GM04503 (cell line): Measurements from ENCODE around the gene LHX5.
"Not testable (repeated sequence)": the region's sequence is repeated elsewhere in the genome, so short reads cannot be mapped to it uniquely, and the experiment has no call there.

Source experiments
- DNase-seq: peaks from one replicate; pipeline ENCODE4 v3.0.0-alpha.2; 2012; ENCODE audit warnings: low read depth

Gene LHX5

DNA sequence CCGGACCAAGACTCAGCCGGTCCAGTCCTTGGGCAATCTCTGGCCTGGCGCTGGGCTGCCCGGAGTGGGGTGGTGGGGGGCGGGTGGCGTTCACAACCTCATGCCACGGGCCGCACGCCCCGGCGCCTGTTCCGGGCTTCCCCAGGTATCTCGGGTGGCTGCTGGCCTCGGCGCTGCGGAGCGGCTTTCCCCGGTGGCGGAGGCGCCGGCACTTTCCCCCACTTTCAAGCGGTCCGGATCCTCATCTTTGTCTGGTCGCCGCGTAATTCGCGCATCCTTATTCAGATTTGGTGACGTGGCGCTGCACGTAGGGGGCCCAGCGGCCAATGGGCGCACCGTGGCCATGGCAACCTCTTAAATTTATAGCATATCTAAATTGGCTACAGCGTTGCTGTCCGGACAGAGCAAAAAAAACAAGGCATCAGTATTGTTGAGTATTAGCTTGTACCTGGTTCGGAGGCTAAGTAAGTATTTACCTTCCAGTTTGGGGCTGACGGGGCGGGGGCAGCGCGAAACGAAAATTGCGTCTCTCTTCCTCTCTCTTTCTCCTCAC lies at the start of gene LHX5:
TSS of gene LHX5 (minus strand) at position 253 of the 553 bp plus-strand sequence. CDS start 373 bp downstream, outside the sequence.
- DNase-seq = no peak

DNA sequence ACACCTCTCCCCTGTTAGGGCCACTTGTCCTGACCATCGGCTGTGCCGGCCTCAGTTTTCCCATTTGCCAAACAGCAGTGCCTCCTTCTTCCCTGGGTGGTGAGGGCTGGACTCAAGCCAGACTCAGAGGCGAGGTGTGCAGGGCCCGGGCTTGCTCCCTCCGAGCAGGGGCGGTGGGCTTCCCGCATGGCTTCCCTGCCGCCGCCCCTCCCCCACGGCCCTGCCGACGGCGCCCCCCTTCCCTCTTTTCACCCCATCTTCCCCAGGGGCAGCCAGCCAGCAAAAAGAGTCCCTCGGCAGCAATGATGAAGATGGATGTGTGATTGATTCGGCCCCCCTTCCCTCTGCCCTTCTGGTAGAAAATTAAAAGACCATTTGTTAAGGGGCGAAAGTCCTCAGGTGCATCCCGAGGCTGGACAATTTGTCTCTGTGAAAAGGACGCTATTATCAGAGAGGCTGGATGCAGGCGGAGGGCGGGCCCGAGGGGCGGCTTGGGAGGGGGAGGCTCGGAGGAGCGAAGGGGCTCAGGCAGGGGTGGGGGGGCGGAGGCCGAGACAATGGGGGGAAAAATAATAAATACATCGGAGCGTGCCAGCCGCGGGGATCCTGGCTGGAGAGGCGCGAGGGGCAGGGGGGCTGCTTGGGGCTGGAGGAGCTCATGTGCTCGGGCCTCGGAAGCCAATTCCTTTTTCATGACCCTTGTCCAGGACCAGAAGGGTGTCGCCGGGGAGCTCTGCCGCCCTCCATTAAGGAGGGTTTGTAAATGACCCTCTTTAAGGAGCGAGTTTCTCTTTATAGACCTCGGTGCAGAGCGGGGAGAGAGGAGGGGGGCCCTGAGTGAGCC lies 48.0 kb upstream of the LHX5 start:
- DNase-seq = no peak

DNA sequence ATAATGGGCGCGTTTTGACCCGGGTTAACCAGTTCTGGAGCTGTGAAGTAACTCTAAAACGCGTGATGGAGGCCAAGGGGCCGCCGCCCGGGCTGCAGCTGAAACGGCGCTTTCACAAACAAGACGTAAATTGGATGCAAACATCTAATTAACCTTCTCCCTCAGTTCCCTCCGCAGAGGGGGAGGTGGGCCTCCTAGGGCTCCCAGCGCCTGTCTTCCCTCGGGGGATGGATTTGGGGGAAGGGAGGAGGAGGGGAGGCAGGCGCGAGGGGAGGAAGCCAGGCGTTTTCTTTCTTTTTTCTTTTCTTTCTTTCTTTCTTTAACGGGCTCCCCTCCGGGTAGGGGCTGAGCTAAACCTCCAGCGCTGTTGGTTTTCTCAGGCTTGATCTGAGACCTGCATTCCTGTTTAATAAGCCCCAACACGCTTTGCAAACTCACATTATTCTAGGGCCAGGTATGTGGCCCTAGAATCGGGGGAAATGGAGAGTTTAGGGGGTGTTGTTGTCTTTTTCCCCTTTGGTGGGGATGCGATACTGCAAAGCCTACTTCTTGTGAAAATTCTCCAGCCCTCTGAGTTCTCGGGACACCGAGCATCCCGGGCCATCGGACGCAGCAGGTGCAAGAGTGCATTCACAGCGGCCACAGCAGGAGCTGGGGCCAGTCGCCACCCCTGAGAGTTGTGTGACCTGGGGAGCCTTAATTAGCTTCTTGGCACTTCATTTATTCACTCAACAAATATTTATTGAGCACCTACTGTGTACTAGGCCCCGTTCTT lies 43.6 kb upstream of the LHX5 start:
- no peak for DNase-seq

DNA sequence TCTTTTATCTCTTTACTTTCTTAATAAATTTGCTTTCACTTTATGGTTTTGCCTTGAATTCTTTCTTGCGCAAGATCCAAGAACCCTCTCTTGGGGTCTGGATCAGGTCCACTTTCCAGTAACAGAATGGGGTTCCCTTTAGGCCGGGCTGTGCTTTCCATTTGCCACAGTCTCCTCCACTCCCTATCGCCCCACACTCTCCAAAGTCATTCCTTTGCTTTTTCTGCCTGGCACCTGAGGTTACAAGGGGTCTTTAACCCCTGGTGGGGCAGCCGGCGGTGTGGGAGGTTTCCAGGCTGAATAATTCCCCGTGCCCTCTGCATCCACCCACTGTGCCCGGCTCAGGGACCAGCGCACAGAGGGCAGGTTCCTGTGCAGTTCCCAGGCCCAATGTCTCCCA lies 42.9 kb upstream of the LHX5 start:
- DNase-seq = no peak

DNA sequence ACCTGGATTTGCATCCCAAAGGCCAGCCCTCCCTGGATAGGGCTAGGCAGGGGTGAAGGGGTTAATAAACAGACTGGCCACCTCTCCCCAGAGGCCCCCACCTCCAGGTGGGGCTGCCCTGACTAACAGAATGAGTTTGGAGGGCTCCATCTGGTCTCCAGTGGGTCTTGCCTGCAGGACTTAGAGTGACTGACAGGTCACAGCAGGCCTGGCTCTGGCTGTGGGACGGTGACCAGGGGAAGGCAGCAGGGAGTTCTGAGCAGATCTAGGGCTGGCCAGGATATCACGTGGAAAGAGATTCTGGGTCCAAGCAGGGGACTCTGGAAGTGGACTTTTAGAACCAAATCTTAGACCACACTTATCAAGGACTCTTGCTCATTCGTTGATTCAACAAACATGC lies 40.9 kb upstream of the LHX5 start:
- no peak for DNase-seq

DNA sequence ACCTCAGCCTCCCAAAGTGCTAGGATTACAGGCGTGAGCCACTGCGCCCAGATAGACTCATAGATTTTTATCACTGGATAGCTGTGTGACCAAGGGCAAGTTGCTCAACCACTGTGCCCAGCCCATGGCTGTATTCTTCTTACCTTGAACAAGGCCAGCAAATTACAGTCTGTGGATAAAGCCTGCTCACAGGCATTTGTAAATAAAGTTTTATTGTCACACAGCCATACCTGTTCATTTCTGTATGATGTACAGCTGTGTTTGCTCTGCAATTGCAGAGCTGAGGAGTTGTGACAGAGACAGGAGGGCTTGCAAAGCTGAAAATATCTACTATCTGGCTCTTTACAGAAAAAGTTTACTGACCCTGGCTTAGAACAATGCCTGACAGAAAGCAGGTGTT lies 35.2 kb upstream of the LHX5 start:
- DNase-seq = no peak

DNA sequence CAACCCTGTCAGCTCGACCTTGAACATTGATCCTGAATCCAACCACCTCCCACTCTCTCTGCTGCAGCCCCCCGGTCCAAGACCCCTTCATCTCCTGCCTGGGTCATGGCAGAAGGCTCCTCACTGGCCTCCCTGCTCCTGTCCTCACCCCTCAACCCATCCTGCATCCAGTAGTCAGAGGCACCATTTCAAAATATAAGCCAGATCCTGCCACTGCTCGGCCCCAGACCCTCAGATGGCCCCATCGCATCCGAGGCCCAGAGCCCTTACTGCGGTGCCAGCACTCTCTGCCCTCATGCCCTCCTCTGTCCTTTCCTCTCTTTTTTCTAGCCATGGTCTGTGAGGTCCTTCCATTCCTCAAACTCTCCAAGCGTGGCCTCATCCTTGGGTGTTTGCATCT lies 34.3 kb upstream of the LHX5 start:
- DNase-seq = no peak

DNA sequence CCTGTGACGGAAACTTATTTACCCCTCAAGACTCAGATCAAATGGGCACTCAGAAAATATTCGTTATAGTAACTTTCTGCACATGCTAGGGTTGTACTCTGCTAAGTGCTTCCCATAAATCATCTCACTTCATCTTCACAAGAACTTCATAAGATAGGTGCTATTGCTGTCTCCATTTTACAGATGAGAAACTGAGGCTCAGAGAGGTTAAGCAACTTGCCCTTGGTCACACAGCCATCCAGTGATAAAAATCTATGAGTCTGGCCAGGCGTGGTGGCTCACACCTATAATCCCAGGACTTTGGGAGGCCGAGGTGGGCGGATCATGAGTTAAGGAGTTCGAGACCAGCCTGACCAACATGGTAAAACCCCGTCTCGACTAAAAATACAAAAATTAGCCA lies 33.2 kb upstream of the LHX5 start:
- DNase-seq = no peak

DNA sequence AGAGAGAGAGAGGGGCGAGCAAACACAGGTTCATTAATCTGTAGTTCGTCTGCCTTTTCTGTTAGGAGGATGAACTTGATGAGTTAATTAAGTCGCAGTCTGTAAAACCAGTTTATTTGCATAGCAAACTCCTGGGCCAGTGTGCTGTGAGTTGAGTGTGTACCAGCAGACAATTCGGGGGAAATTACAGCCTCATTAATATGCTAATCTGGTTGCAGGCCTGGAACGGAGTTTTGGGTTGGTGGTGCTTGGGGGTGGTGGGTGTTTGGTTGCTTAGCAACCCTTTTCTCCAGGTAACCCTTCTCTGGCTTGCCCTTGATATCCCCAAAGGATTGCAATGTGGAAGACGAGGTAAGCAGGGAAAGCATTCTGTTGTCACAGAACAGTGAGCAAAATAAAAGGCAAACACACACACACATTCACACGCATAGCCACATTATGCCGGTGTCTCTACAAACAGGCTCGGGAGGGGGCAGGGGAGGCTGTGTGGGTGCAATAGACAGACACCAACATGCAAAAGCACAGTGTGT lies 29.2 kb upstream of the LHX5 start:
- no peak for DNase-seq

DNA sequence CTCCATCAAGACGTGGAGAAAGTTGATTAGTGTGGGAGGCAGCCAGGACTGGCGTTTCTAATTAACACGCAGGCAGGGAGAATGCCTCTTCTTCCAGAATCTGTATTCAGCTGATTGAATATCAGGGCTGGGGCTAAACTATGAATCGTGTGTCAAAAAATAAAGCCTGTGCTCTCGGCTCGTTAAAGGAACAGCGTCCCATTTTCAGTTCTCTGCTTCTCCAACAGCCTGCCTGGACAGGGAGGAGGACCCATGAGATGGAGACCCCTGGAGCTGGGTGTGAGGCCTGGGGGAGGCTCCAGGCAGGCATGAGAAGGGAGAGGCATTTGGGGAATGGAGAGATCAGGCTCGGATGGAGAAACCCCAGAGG lies 28.6 kb upstream of the LHX5 start:
- DNase-seq = no peak

DNA sequence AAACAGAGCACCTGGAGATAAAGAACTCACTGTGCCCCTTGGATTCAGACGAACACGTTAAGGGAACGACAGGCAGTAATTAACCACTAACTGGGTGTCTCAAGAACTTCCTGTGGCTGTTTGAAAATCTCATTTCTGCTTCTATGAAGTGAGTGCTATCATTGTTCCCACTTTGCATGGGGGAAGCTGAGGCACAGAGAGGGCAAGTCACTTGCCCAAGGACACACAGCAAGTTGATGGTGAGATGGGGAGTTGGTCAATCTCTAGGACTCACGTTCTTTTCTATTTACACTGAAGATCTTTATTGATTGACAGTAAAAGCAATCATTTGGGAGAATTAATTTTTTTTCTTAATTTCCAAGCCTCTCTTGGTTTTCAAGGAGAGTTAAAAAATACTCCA lies 26.8 kb upstream of the LHX5 start:
- no peak for DNase-seq

DNA sequence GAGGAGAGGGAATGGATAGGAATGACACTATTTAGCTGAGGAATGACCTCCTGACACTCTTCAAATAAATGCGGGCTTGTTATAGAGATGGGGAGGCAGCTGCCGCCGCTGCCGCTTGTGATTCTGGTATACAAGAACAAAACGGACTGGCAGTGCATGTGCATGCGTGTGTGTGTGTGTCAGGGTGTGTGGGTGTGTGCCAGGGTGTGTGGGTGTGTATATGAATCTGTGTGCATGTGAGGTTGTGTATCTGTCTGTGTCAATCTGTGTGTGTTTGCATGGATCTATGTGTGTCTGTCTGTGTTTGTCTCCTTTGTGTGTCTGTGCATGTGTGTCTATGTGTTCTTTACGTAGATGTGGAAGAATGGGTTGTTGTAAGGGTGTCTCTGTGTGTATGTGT lies 26.0 kb upstream of the LHX5 start:
- no peak for DNase-seq

DNA sequence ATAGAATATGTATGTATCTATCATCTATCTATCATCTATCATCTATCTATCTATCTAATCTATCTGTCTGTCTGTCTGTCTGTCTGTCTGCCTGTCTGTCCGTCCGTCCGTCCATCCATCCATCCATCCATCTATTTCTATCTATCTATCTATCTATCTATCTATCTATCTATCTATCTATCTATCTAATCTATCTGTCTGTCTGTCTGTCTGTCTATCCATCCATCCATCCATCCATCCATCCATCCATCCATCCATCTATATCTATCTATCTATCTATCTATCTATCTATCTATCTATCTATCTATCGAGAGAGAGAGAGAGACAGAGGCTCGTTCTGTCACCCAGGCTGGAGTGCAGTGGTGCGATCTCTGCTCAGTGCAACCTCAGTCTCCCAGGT lies 24.3 kb upstream of the LHX5 start:
- DNase-seq = not testable (repeated sequence)

DNA sequence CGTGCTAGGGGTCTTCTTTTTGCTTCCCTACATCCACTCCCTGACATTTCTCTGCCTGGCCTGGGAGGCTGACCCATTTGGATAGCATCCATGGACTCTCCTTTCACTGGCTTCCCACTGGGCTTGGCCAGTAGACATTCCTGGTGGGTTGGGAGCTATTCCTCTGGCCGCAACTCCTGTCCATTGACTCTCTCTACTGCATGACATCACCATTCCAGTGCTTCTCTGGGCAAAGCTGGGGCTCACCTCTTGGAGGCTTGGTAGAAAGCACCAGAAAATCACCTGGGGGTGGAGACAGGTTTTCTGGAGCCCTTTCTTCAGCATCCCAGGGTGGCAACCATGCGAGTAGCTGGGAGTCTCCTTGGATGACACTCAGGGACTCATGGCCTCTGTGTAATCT lies 16.7 kb upstream of the LHX5 start:
- DNase-seq = no peak

DNA sequence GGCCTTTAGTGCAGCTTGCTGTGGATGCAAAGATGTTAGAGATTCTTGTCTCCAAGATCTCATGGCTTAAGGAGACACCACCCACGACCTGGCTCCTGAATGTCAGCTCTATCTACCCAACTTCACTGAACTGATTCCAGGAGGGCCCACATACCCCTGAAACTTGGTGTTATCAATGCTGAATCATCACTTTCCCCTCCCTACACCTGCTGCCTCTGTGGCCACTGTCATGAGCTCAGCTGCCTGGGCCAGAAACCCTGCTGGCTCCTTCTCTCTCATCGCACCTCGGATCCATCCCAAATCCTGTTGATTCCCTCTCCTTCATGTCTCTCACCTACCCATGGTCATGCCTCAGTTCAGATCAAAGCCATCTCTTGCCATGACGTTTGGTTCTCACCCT lies 15.1 kb upstream of the LHX5 start:
- no peak for DNase-seq

DNA sequence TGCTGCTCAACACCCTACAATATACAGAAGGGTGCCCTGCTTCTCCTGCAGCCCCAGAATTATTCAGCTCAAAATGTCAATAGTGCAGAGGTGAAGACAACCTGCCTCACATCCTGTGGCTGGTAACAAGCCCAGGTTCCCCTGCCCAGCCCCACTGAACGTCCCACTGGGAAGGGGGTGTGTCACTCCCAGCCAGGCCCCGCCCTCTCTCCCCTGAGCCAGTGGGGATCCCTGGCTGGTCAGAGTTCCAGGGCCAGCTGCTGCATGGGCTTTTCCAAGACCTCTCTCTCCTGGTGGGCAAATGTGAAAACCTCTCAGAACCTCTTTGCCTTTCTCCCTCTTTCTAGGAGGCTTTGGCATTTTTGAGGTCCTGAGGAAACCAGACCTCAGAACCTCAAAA lies 13.7 kb upstream of the LHX5 start:
- DNase-seq = no peak

DNA sequence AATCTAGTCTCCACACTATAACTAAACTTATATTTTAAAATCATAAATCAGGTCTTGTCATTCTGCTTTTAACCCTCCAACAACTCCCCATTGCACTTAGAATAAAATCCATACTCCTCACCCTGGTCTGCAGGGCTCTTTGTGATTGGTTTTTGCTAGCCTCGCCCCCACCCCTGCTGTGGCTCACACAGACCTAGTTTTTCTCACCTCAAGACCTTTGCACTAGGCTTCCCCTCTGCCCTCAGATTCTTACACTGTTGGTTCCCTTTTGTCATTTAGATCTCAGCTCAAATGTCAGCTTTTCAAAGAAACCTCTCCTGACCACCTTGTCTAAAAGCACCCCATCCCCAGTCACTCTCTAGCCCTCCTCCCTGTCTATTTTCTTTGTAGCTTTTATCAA lies 10.7 kb upstream of the LHX5 start:
- no peak for DNase-seq

DNA sequence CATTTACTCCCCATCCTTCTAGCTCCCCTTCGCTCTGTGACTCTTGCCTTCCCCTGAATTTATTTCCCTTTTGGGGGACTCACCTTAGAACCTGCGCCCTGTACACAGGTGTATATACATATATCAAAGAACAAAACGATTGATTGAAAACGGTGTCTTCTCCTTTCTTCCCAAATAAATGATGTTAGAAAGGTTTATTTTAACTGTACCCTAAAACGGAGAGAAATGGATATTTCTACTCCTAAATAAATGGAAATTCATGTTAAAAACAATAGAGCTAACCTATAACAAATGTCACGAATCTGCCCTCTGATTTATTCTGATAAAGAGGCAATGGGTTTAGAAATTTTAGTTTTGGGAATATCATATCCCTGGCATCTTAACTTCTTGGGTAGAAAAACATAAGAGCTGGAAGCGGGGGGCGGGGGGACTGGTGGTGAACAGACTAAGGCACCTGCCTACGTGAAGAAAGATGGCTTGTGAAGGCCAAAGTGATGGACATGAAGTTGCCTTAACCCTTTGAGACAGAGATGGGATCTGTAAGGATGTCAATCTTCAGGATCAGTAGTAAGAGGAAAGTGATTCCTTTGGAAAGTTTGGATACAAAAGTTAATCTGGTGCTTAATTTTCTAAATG lies 8.8 kb upstream of the LHX5 start:
- no peak for DNase-seq

DNA sequence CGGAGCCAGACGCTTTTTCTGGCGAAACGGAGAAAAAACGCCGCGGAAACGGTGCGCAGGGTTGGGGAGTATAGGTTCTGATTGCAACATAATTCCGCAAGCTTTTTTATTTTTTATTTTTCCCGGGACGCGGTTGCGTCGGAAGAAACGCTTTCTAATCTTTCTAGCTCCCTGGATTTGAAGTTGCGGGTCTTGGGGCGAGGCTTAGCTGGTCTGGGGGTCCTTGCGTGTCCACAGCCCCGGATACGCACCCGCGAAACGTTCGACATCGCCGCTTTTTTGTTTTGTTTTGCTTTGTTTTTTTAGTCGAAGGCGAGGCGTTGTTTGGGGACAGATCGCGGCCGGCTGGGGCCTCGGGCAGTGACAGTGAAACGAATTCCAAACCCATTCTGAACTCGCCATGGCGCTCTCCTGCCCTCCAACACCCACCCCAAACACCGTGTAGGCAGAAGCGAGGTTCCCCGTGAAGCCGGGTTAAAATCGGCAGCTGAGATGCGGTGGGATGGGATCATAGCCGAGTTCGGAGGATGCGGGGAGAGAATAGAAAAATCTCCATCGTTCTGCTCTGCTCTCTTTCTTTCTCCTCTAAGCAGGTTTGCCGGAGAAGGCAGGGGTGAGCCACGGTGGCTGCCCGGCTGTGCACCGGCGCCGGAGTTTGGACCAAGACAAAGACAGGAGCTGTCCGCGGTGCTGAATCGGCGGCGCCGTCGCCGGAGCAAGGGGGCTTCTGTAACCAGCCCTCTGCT lies 8.1 kb upstream of the LHX5 start:
- no peak for DNase-seq

DNA sequence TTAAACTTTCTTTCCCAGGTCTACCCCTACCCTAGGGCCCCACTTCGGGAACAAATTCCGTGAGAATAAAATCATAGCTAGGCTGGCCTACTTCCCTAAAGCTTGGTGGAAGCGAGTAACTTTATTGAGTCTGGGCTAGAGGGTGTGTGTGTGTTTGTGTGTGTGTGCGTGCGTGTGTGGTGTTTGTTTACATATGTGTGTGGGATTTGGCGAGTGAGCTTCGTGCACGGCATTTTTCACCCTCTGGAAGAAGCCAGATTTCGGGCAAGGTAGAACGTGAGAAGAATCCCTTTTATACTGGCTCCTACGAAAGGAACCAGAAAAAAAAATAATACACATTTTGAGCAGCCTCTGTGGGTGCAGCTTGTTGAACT lies 7.5 kb upstream of the LHX5 start:
- DNase-seq = no peak

DNA sequence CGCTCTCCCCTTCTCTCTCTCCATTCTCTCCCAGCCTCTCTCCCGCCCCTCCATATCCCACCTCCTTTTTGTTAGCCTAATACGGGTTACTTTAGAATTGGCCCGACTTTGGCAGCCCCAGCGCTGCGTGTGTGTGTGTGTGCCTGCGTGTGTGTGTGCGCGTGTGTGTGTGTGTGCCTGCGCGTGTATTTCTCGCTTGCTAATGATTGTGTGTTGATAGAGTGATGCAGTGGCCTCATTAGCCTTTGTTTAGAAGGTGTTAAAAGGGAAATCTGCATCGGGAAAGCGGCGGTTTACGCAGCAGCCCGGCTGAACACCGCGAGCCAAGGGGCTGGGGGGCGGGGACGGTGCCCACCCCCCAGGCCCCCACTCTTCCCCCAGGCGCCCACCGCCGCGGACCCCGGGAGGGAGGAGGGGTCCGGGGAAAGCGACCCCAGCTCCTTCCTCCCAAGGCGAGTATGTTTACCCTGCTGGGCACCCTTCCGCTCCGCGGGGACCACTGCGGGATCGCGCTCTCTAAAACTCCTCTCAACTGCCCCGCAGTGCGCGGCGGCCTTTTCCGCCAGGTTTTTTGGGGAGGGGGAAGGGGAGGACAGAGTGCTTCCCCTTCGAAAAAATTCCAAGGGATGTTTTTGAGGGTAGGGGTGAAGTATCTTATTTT lies 6.8 kb upstream of the LHX5 start:
- no peak for DNase-seq
